Tibial artery (tissue), 4 donors: ENCODE data around the gene NOP9.

Experiments
- DNase-seq, 2 donors: peaks; one replicate each; pipeline ENCODE4 v3.0.0-alpha.2; 2019
- H3K27ac ChIP-seq, 2 donors: fragments of 200-600 bp; sonication (generic) in 1 of 2; 1 replicate in 1 of 2; 2 replicates in 1 of 2; pipeline ENCODE4 v1.5.1; 2018 to 2019; ENCODE audit warnings: mild to moderate bottlenecking in 1 of 2
- H3K27me3 ChIP-seq, 2 donors: fragments of 200-600 bp; sonication (generic) in 1 of 2; one replicate each; pipeline versions ENCODE4 v1.5.1 to v1.6.0; 2016 to 2019
- H3K36me3 ChIP-seq, 3 donors: fragments of 200-600 bp; sonication (generic) in 2 of 3; one replicate each; pipeline ENCODE4 v1.5.1; 2016 to 2019; ENCODE audit warnings: mild to moderate bottlenecking in 2 of 3
- H3K4me1 ChIP-seq, 4 donors: fragments of 200-600 bp; sonication (generic) in 2 of 4; 1 replicate in 3 of 4; 2 replicates in 1 of 4; pipeline ENCODE4 v1.5.1; 2016 to 2019
- H3K4me3 ChIP-seq, 2 donors: fragments of 200-600 bp; sonication (generic) in 1 of 2; 1 replicate in 1 of 2; 2 replicates in 1 of 2; pipeline ENCODE4 v1.5.1; 2018 to 2019; ENCODE audit warnings: mild to moderate bottlenecking in 2 of 2
- H3K9me3 ChIP-seq, 3 donors: fragments of 200-600 bp; sonication (generic) in 1 of 3; one replicate each; pipeline ENCODE4 v1.5.1; 2016 to 2019
- CTCF ChIP-seq, 2 experiments: fragments of 200-600 bp in 1 of 2; fragments of 450-650 bp in 1 of 2; IDR thresholded peaks; one replicate each; pipeline ENCODE4 v1.5.1; 2017 to 2019; ENCODE audit warnings: antibody characterized with exemption in 2 of 2, mild to moderate bottlenecking in 1 of 2, moderate library complexity in 1 of 2
- intact Hi-C: fragments of 100-400 bp; cut with DNase I; formaldehyde crosslinking; loops from one replicate; pipeline ENCODE4 v1.15.0; 2023; ENCODE audit warnings: low total_unique reads

The NOP9 gene

GRCh38 chr14:24285351-24285750, 14.3 kb upstream of the NOP9 start:
- H3K4me1 ChIP-seq: no peaks in the 10 kb centered on the region
- no peak overlapping the region for H3K27ac ChIP-seq
- H3K36me3 ChIP-seq: peaks cover 0 to 13% (median 12%) of the 10 kb centered on the region in 3 donors
- intact Hi-C loops: no loop called here
- TF ChIP-seq CTCF (IDR thresholded peaks at IDR 0.05): no peak
- DNase-seq: no peak
- no peaks in the 10 kb centered on the region for H3K9me3 ChIP-seq
- H3K4me3 ChIP-seq: no peak overlapping the region
- H3K27me3 ChIP-seq: no peaks in the 10 kb centered on the region

GRCh38 chr14:24286996-24287395, 12.7 kb upstream of the NOP9 start:
- Histone ChIP-seq H3K36me3 (peaks cover 15 to 30% (median 28%) of the 10 kb centered on the region in 3 donors), H3K4me1 (no peaks in the 10 kb centered on the region), H3K9me3 (no peaks in the 10 kb centered on the region), H3K27ac (no peak overlapping the region), H3K27me3 (no peaks in the 10 kb centered on the region), H3K4me3 (no peak overlapping the region)
- intact Hi-C loops: no loop called here
- TF ChIP-seq CTCF (IDR thresholded peaks at IDR 0.05): no peak
- DNase-seq: no peak

- peaks cover 29 to 43% (median 38%) of the 10 kb centered on the region in 3 donors for H3K36me3 ChIP-seq
- intact Hi-C loops: no loop called here
Observed at GRCh38 chr14:24289649-24290280, 9.9 kb upstream of the NOP9 start.

GRCh38 chr14:24290746-24291145, 8.9 kb upstream of the NOP9 start:
- H3K4me1 ChIP-seq: no peaks in the 10 kb centered on the region
- intact Hi-C loops: no loop called here
- no peaks in the 10 kb centered on the region for H3K27me3 ChIP-seq
- H3K27ac ChIP-seq: no peak overlapping the region
- H3K9me3 ChIP-seq: no peaks in the 10 kb centered on the region
- H3K4me3 ChIP-seq: no peak overlapping the region
- no peak for DNase-seq
- TF ChIP-seq CTCF (IDR thresholded peaks at IDR 0.05): no peak
- peaks cover 34 to 52% (median 43%) of the 10 kb centered on the region in 3 donors for H3K36me3 ChIP-seq

More at GRCh38 chr14:24289649-24290280, 9.9 kb upstream of the NOP9 start:
- Histone ChIP-seq H3K4me1 (no peaks in the 10 kb centered on the region), H3K27ac (no peak overlapping the region), H3K27me3 (no peaks in the 10 kb centered on the region), H3K9me3 (no peaks in the 10 kb centered on the region), H3K4me3 (no peak overlapping the region)
- no peak for TF ChIP-seq CTCF (IDR thresholded peaks at IDR 0.05)
- no peak for DNase-seq

GRCh38 chr14:24291446-24292117, 8.1 kb upstream of the NOP9 start:
- Histone ChIP-seq H3K9me3 (no peaks in the 10 kb centered on the region), H3K27me3 (no peaks in the 10 kb centered on the region), H3K4me1 (no peaks in the 10 kb centered on the region), H3K27ac (no peak overlapping the region), H3K36me3 (peaks cover 41 to 61% (median 51%) of the 10 kb centered on the region in 3 donors), H3K4me3 (no peak overlapping the region)
- no peak for TF ChIP-seq CTCF (IDR thresholded peaks at IDR 0.05)
- DNase-seq: no peak
- intact Hi-C loops: no loop called here
